Ishikawa (cell line): ENCODE results near the gene GID8.

Experiments
- CEBPB ChIP-seq: IDR thresholded peaks from 2 replicates; pipeline ENCODE4 v1.6.1; 2012
- EGR1 ChIP-seq: IDR thresholded peaks from 2 replicates; pipeline ENCODE4 v1.6.1; 2012
- EP300 ChIP-seq: IDR thresholded peaks from 2 replicates; pipeline ENCODE4 v1.6.1; 2012; ENCODE audit warnings: borderline replicate concordance
- FOXM1 ChIP-seq: IDR thresholded peaks from 2 replicates; pipeline ENCODE4 v1.6.1; 2012; ENCODE audit warnings: low read depth, borderline replicate concordance
- MAX ChIP-seq: IDR thresholded peaks from 2 replicates; pipeline ENCODE4 v1.6.1; 2012
- NFIC ChIP-seq: IDR thresholded peaks from 2 replicates; pipeline ENCODE4 v1.6.1; 2012
- TAF1 ChIP-seq: IDR thresholded peaks from 2 replicates; pipeline ENCODE4 v1.6.1; 2012; ENCODE audit warnings: low read depth, mild to moderate bottlenecking
- USF1 ChIP-seq: IDR thresholded peaks from 2 replicates; pipeline ENCODE4 v1.6.1; 2012
- YY1 ChIP-seq: IDR thresholded peaks from 2 replicates; pipeline ENCODE4 v1.6.1; 2012; ENCODE audit warnings: low read depth

- no peak for TF ChIP-seq USF1
- no peak for TF ChIP-seq NFIC
- no peak for TF ChIP-seq MAX
- TF ChIP-seq FOXM1: no peak
- TF ChIP-seq EGR1: no peak
- TF ChIP-seq YY1: no peak
- TF ChIP-seq EP300: no peak
- TF ChIP-seq TAF1: no peak
- TF ChIP-seq CEBPB: no peak
These were observed 14.1 kb upstream of the GID8 start for GRCh38 chr20:62923669-62924441.
